GM12878 (cell line): Measurements from ENCODE around the gene GALT. TPM values are rescaled to one million over a fixed set of nuclear protein-coding genes. Genes with fewer than 3 reads are reported as not detected.
A peak's percentile ranks its signal among the peaks of the same experiment; 100 is the strongest.

Experiments used
- ATAC-seq: fragments of 200-7000 bp; cut with Tn5 transposase; 3 replicates; pipeline ENCODE4 v1.9.1; 2020; ENCODE audit warnings: mild to moderate bottlenecking, moderate library complexity
- BruUV-seq: library from RNA; stranded (reverse); fragments of 400-500 nt; replicated peaks from 2 replicates; lab custom pipeline; 2021; lab: Mats Ljungman, UMichigan
- CTCF ChIA-PET: fragments of 300-600 bp; sonication (Branson Sonifier 250); formaldehyde crosslinking; extraction: SDS; loops from one replicate; lab custom pipeline; 2021; ENCODE audit warnings: inconsistent platforms; lab: Yijun Ruan, JAX
- POLR2A ChIA-PET: fragments of 350-600 bp; formaldehyde crosslinking; extraction: SDS; loops from one replicate; lab custom pipeline; 2021; ENCODE audit warnings: inconsistent platforms; lab: Charles Lee
- RAD21 ChIA-PET: fragments of 300-600 bp; sonication (Branson Sonifier 250); formaldehyde crosslinking; loops from one replicate; lab custom pipeline; 2023; ENCODE audit warnings: antibody characterized with exemption; ENCODE audit not compliant: unreplicated experiment; lab: Charles Lee
- SMC1A ChIA-PET: fragments of 300-600 bp; sonication (Branson Sonifier 250); formaldehyde crosslinking; loops from one replicate; lab custom pipeline; 2023; ENCODE audit not compliant: unreplicated experiment, uncharacterized antibody; lab: Charles Lee
- DNase-seq: peaks from one replicate; pipeline ENCODE4 v3.0.0-alpha.2; 2011; ENCODE audit warnings: low read depth, low spot score
- FAIRE-seq: peaks from 3 replicates; lab custom pipeline; 2011; peaks lifted over from hg19 to GRCh38; lab: Jason Lieb, UNC
- H2AFZ ChIP-seq: 2 replicates; pipeline ENCODE4 v1.6.0; 2011; ENCODE audit warnings: low read depth, low read length, control low read depth; ENCODE audit not compliant: control insufficient read depth
- H3K27ac ChIP-seq: 2 replicates; pipeline ENCODE4 v1.5.1; 2011; ENCODE audit warnings: control low read depth; ENCODE audit not compliant: control insufficient read depth, insufficient read depth
- H3K27me3 ChIP-seq, 2 experiments: replicated peaks in 1 of 2; 2 replicates each; pipeline versions ENCODE4 v1.6.0 to v1.6.1; 2011; ENCODE audit warnings: low read length in 1 of 2; ENCODE audit not compliant: control insufficient read depth in 2 of 2, insufficient read depth in 2 of 2
- H3K36me3 ChIP-seq, 2 experiments: 2 replicates each; pipeline ENCODE4 v1.5.1; 2011; ENCODE audit warnings: low read length in 1 of 2; ENCODE audit not compliant: control insufficient read depth in 2 of 2, insufficient read depth in 2 of 2
- H3K4me1 ChIP-seq: 2 replicates; pipeline ENCODE4 v1.6.1; 2011; ENCODE audit warnings: mild to moderate bottlenecking, low read length, moderate library complexity, mixed read lengths; ENCODE audit not compliant: control insufficient read depth, insufficient read depth
- H3K4me2 ChIP-seq: 2 replicates; pipeline ENCODE4 v1.6.0; 2011; ENCODE audit warnings: control low read depth; ENCODE audit not compliant: control insufficient read depth, insufficient read depth
- H3K4me3 ChIP-seq: fragments of 200-600 bp; sonication (generic); 2 replicates; pipeline ENCODE4 v1.5.1; 2016
- H3K79me2 ChIP-seq: 2 replicates; pipeline ENCODE4 v1.6.0; 2011; ENCODE audit warnings: low read length; ENCODE audit not compliant: control insufficient read depth, insufficient read depth
- H3K9ac ChIP-seq: 2 replicates; pipeline ENCODE4 v1.8.0; 2011; ENCODE audit warnings: low read length, control low read depth, mixed read lengths; ENCODE audit not compliant: control insufficient read depth, insufficient read depth
- H3K9me3 ChIP-seq: replicated peaks from 3 replicates; pipeline ENCODE4 v1.5.1; 2011; ENCODE audit warnings: mild to moderate bottlenecking, low read length; ENCODE audit not compliant: control insufficient read depth, insufficient read depth
- H4K20me1 ChIP-seq: 2 replicates; pipeline ENCODE4 v1.6.0; 2011; ENCODE audit not compliant: control insufficient read depth, insufficient read depth
- CHD4 ChIP-seq: fragments of 200-600 bp; sonication (generic); IDR thresholded peaks from 2 replicates; pipeline ENCODE4 v1.6.1; 2016; ENCODE audit warnings: mild to moderate bottlenecking
- DPF2 ChIP-seq: fragments of 450-650 bp; IDR thresholded peaks from 2 replicates; pipeline ENCODE4 v1.6.1; 2017; ENCODE audit warnings: mild to moderate bottlenecking
- E4F1 ChIP-seq: fragments of 450-650 bp; IDR thresholded peaks from 2 replicates; pipeline ENCODE4 v1.6.1; 2018; ENCODE audit warnings: borderline replicate concordance, mild to moderate bottlenecking; ENCODE audit not compliant: partially characterized antibody
- EGR1 ChIP-seq, 2 experiments: IDR thresholded peaks; 1 replicate in 1 of 2; 2 replicates in 1 of 2; pipeline ENCODE4 v1.6.1; 2011 to 2012; ENCODE audit warnings: low read depth in 2 of 2, low read length in 2 of 2, borderline replicate concordance in 1 of 2, mild to moderate bottlenecking in 1 of 2, moderate library complexity in 1 of 2
- EZH2 ChIP-seq: IDR thresholded peaks from 2 replicates; pipeline ENCODE4 v1.6.1; 2012; ENCODE audit warnings: low read depth, mild to moderate bottlenecking, control low read depth, inconsistent platforms, low read length, borderline replicate concordance; ENCODE audit not compliant: control insufficient read depth
- HDGF ChIP-seq: fragments of 450-650 bp; IDR thresholded peaks from 2 replicates; pipeline ENCODE4 v1.6.1; 2016; ENCODE audit warnings: antibody characterized with exemption
- IRF3 ChIP-seq: fragments of 450-650 bp; IDR thresholded peaks from 2 replicates; pipeline ENCODE4 v1.6.1; 2014; ENCODE audit warnings: mild to moderate bottlenecking
- POU2F2 ChIP-seq: IDR thresholded peaks from 3 replicates; pipeline ENCODE4 v1.6.1; 2011; ENCODE audit warnings: low read depth, mild to moderate bottlenecking, low read length, borderline replicate concordance
- RB1 ChIP-seq: fragments of 450-650 bp; formaldehyde crosslinking; IDR thresholded peaks from 2 replicates; pipeline ENCODE4 v1.6.1; 2017; ENCODE audit warnings: mild to moderate bottlenecking, borderline replicate concordance
- SMAD1 ChIP-seq: fragments of 450-650 bp; IDR thresholded peaks from 2 replicates; pipeline ENCODE4 v1.6.1; 2018; ENCODE audit warnings: mild to moderate bottlenecking, low read depth; ENCODE audit not compliant: partially characterized antibody
- SUZ12 ChIP-seq: fragments of 200-600 bp; sonication (generic); IDR thresholded peaks from one replicate; pipeline ENCODE4 v1.6.1; 2018; ENCODE audit warnings: antibody characterized with exemption, mild to moderate bottlenecking; ENCODE audit not compliant: unreplicated experiment
- ZSCAN29 ChIP-seq: fragments of 450-650 bp; IDR thresholded peaks from 2 replicates; pipeline ENCODE4 v1.6.1; 2017; ENCODE audit warnings: mild to moderate bottlenecking, moderate library complexity
- WGBS: methylation state at CpG from one replicate; pipeline ENCODE4 v1.1.6; 2016; ENCODE audit warnings: low lambda C conversion rate; ENCODE audit not compliant: insufficient replicate concordance, insufficient coverage; ENCODE audit errors: missing lambda C conversion rate; 5-methylcytosine and 5-hydroxymethylcytosine counted together
- in situ Hi-C: fragments of 300-500 bp; cut with MboI; formaldehyde crosslinking; loops from 9 replicates; pipeline ENCODE4 v1.14.3; 2018; ENCODE audit warnings: mixed read lengths
- intact Hi-C: fragments of 100-400 bp; cut with micrococcal nuclease; formaldehyde crosslinking; loops from one replicate; pipeline ENCODE4 v1.14.2; 2022; ENCODE audit not compliant: unreplicated experiment
- polyA plus RNA-seq, 11 experiments: library from polyadenylated mRNA; depleted of rRNA in 4 of 11; unstranded in 6 of 11; stranded (reverse) in 5 of 11; fragments of >200 nt; fragmentation: Nextera tagmentation in 4 of 11; fragmentation: Illumina TruSeq in 1 of 11; extraction: Ambion mirVana in 4 of 11; extraction: Trizol in 1 of 11; gene quantifications; 1 replicate in 1 of 11; 2 replicates in 10 of 11; pipeline versions ENCODE4 v1.2.1 to v1.2.3, GENCODE V29; 2011 to 2016; ENCODE audit warnings: inconsistent platforms in 2 of 11, missing spikeins in 2 of 11, low read depth in 1 of 11
- total RNA-seq, 4 experiments: library from RNA; depleted of rRNA in 3 of 4; stranded (reverse); fragments of >200 nt in 3 of 4; fragmentation: Illumina TruSeq in 1 of 4; extraction: Trizol in 1 of 4; gene quantifications; 2 replicates each; pipeline versions ENCODE4 v1.2.1 to v1.2.3, GENCODE V29; 2013 to 2021

Gene GALT
- total and polyA plus RNA-seq, 10 of the 15 experiments (the other 5 are each of a cell fraction or from before 2014, with no cell fraction given) = 9.3 to 34.1 (median 26.9) TPM

GRCh38 chr9:34687276-34688030, 41.0 kb downstream of the GALT start:
- ChIA-PET RAD21 (no interaction called here), SMC1A (no interaction called here), CTCF (interaction anchor here (1.1 kb wide), 2 partner anchors 13 kb away, joined by 4 to 5 read pairs; no protein-coding TSS in a partner anchor), POLR2A (no interaction called here)
- TF ChIP-seq POU2F2 (peak; percentile 48; the same call in 1 of the 3 replicates), DPF2 (no peak)
- intact Hi-C loops (no loop called here), in situ Hi-C loops (no loop called here)
- BruUV-seq = no TSS peak
- no peak overlapping the region for H3K4me2 ChIP-seq
- H3K4me3 ChIP-seq = no peak overlapping the region
- H3K9ac ChIP-seq = no peak overlapping the region
- peaks cover 16% of the 10 kb centered on the region for H3K4me1 ChIP-seq
- DNase-seq (no peak), ATAC-seq (no peak), FAIRE-seq (no peak)
- no peaks in the 10 kb centered on the region for H3K36me3 ChIP-seq
- H3K79me2 ChIP-seq = no peaks in the 10 kb centered on the region
- 21% methylated on average over 10 of the region's 10 CpGs for WGBS
- no peaks in the 10 kb centered on the region for H3K9me3 ChIP-seq
- no peak overlapping the region for H2AFZ ChIP-seq
- H4K20me1 ChIP-seq = no peaks in the 10 kb centered on the region
- H3K27ac ChIP-seq = no peak overlapping the region
- H3K27me3 ChIP-seq = no peaks in the 10 kb centered on the region; a peak in 2 of 4 replicates

GRCh38 chr9:34688329-34689115, 42.0 kb downstream of the GALT start:
- no peaks in the 10 kb centered on the region for H4K20me1 ChIP-seq
- no peaks in the 10 kb centered on the region for H3K9me3 ChIP-seq
- ATAC-seq (no peak), FAIRE-seq (no peak), DNase-seq (no peak)
- no peak overlapping the region for H3K9ac ChIP-seq
- no peak overlapping the region for H2AFZ ChIP-seq
- no peak overlapping the region for H3K4me3 ChIP-seq
- no TSS peak for BruUV-seq
- POLR2A ChIA-PET = no interaction called here
- in situ Hi-C loops (no loop called here), intact Hi-C loops (no loop called here)
- H3K4me2 ChIP-seq = no peak overlapping the region
- H3K4me1 ChIP-seq = peaks cover 16% of the 10 kb centered on the region
- no peaks in the 10 kb centered on the region for H3K36me3 ChIP-seq
- H3K27me3 ChIP-seq = no peaks in the 10 kb centered on the region; a peak in 2 of 4 replicates
- SMC1A ChIA-PET = no interaction called here
- H3K79me2 ChIP-seq = no peaks in the 10 kb centered on the region
- CTCF ChIA-PET = no interaction called here
- no peak overlapping the region for H3K27ac ChIP-seq
- RAD21 ChIA-PET = no interaction called here
- 12% methylated on average over 5 of the region's 5 CpGs for WGBS
- TF ChIP-seq SMAD1 (no peak), CHD4 (no peak), EZH2 (no peak), SUZ12 (no peak), EGR1 (IDR thresholded peaks at IDR 0.05; ENCODE audit: borderline replicate concordance in 1 of 2, low read depth in 2 of 2, low read length in 2 of 2) (no peak), HDGF (no peak), RB1 (no peak), IRF3 (no peak), E4F1 (no peak), ZSCAN29 (no peak)
